Mesenchymal stem cell (in vitro differentiated cells and primary cell): Measurements from ENCODE around the gene PCNX3.

ENCODE experiments used
- DNase-seq: peaks from one replicate; pipeline ENCODE4 v3.0.0-alpha.2; 2013
- H2AFZ ChIP-seq: one replicate; pipeline ENCODE4 v1.6.1; 2013; ENCODE audit warnings: low read depth, mild to moderate bottlenecking, control low read depth, inconsistent platforms, low read length, moderate library complexity
- H2AK5ac ChIP-seq: 2 replicates; pipeline ENCODE4 v1.6.1; 2013; ENCODE audit warnings: low read length, moderate library complexity, mild to moderate bottlenecking, inconsistent platforms; ENCODE audit not compliant: severe bottlenecking
- H2BK120ac ChIP-seq: one replicate; pipeline ENCODE4 v1.6.1; 2013; ENCODE audit warnings: low read depth, mild to moderate bottlenecking, inconsistent platforms, low read length, moderate library complexity
- H2BK12ac ChIP-seq, 2 experiments: one replicate each; pipeline ENCODE4 v1.6.1; 2013; ENCODE audit warnings: inconsistent platforms in 2 of 2, low read length in 2 of 2, mild to moderate bottlenecking in 2 of 2, moderate library complexity in 2 of 2, control low read depth in 1 of 2
- H2BK15ac ChIP-seq: one replicate; pipeline ENCODE4 v1.6.1; 2013; ENCODE audit warnings: mild to moderate bottlenecking, low read depth, inconsistent platforms; ENCODE audit not compliant: poor library complexity, severe bottlenecking
- H2BK5ac ChIP-seq: 2 replicates; pipeline ENCODE4 v1.6.1; 2013; ENCODE audit warnings: low read depth, mild to moderate bottlenecking, low read length, control low read depth, inconsistent platforms; ENCODE audit not compliant: poor library complexity, severe bottlenecking
- H3K14ac ChIP-seq, 2 experiments: one replicate each; pipeline ENCODE4 v1.6.1; 2013; ENCODE audit warnings: inconsistent platforms in 2 of 2, low read length in 2 of 2, control low read depth in 1 of 2, mild to moderate bottlenecking in 1 of 2, moderate library complexity in 1 of 2
- H3K18ac ChIP-seq, 2 experiments: one replicate each; pipeline ENCODE4 v1.6.1; 2013; ENCODE audit warnings: inconsistent platforms in 2 of 2, low read length in 2 of 2, control low read depth in 1 of 2, low read depth in 1 of 2, mild to moderate bottlenecking in 1 of 2
- H3K23ac ChIP-seq, 2 experiments: one replicate each; pipeline ENCODE4 v1.6.1; 2013; ENCODE audit warnings: inconsistent platforms in 2 of 2, low read length in 2 of 2, mild to moderate bottlenecking in 2 of 2, moderate library complexity in 2 of 2, control low read depth in 1 of 2
- H3K27ac ChIP-seq: 2 replicates; pipeline ENCODE4 v1.5.1; 2013; ENCODE audit warnings: mild to moderate bottlenecking, moderate library complexity, low read length, control low read depth, inconsistent platforms; ENCODE audit not compliant: poor library complexity, severe bottlenecking
- H3K27me3 ChIP-seq, 2 experiments: 2 replicates each; pipeline versions ENCODE4 v1.6.1 to v1.7.0; 2013; ENCODE audit warnings: low read length in 2 of 2, mild to moderate bottlenecking in 2 of 2, moderate library complexity in 2 of 2, control low read depth in 1 of 2, inconsistent platforms in 1 of 2; ENCODE audit not compliant: control insufficient read depth in 1 of 2, insufficient read depth in 1 of 2
- H3K36me3 ChIP-seq, 2 experiments: 2 replicates each; pipeline versions ENCODE4 v1.6.1 to v1.7.0; 2013; ENCODE audit warnings: low read length in 2 of 2, control low read depth in 1 of 2, inconsistent platforms in 1 of 2, low read depth in 1 of 2, mild to moderate bottlenecking in 1 of 2; ENCODE audit not compliant: insufficient read depth in 2 of 2, control insufficient read depth in 1 of 2
- H3K4ac ChIP-seq, 2 experiments: one replicate each; pipeline ENCODE4 v1.6.1; 2013; ENCODE audit warnings: inconsistent platforms in 2 of 2, low read length in 2 of 2, mild to moderate bottlenecking in 2 of 2, moderate library complexity in 2 of 2, control low read depth in 1 of 2, low read depth in 1 of 2
- H3K4me1 ChIP-seq: 2 replicates; pipeline ENCODE4 v1.6.1; 2013; ENCODE audit warnings: low read depth, low read length, control low read depth; ENCODE audit not compliant: control insufficient read depth, insufficient read depth
- H3K4me2 ChIP-seq: 2 replicates; pipeline ENCODE4 v1.6.1; 2013; ENCODE audit warnings: low read length, mild to moderate bottlenecking, inconsistent platforms; ENCODE audit not compliant: poor library complexity, severe bottlenecking
- H3K4me3 ChIP-seq, 2 experiments: 2 replicates each; pipeline versions ENCODE4 v1.5.1 to v1.7.0; 2013; ENCODE audit warnings: low read length in 2 of 2, mild to moderate bottlenecking in 2 of 2, control low read depth in 1 of 2, low read depth in 1 of 2; ENCODE audit not compliant: insufficient read depth in 1 of 2
- H3K79me1 ChIP-seq: replicated peaks from 2 replicates; pipeline ENCODE4 v1.6.1; 2013; ENCODE audit warnings: mild to moderate bottlenecking, control low read depth, low read length, inconsistent platforms; ENCODE audit not compliant: poor library complexity, severe bottlenecking
- H3K9ac ChIP-seq: 2 replicates; pipeline ENCODE4 v1.7.0; 2013; ENCODE audit warnings: mild to moderate bottlenecking, low read length, moderate library complexity
- H3K9me3 ChIP-seq: 2 replicates; pipeline ENCODE4 v1.7.0; 2013; ENCODE audit warnings: mild to moderate bottlenecking, low read length; ENCODE audit not compliant: control insufficient read depth
- H4K8ac ChIP-seq: one replicate; pipeline ENCODE4 v1.6.1; 2013; ENCODE audit warnings: inconsistent platforms, mild to moderate bottlenecking, low read length, moderate library complexity
- H4K91ac ChIP-seq: one replicate; pipeline ENCODE4 v1.6.1; 2013; ENCODE audit warnings: mild to moderate bottlenecking, low read length, inconsistent platforms
- WGBS: methylation state at CpG from one replicate; pipeline ENCODE4 v1.1.7; 2013; ENCODE audit warnings: mixed read lengths; 5-methylcytosine and 5-hydroxymethylcytosine counted together

PCNX3 gene

GRCh38 chr11:65625628-65626342, 10.2 kb downstream of the PCNX3 start:
- no peak overlapping the region for H3K27ac ChIP-seq
- no peak overlapping the region for H2BK5ac ChIP-seq
- H3K4me1 ChIP-seq, result peaks cover 12% of the 10 kb centered on the region
- no peaks in the 10 kb centered on the region for H3K27me3 ChIP-seq
- H3K9ac ChIP-seq, result no peak overlapping the region
- H3K23ac ChIP-seq, result no peak overlapping the region
- no peak overlapping the region for H3K4me2 ChIP-seq
- H2BK15ac ChIP-seq, result no peak overlapping the region
- H4K91ac ChIP-seq, result no peak overlapping the region
- no peak overlapping the region for H3K18ac ChIP-seq
- H3K4me3 ChIP-seq, result no peak overlapping the region
- DNase-seq, result no peak
- H2AFZ ChIP-seq, result no peak overlapping the region
- H3K9me3 ChIP-seq, result no peaks in the 10 kb centered on the region
- no peak overlapping the region for H3K14ac ChIP-seq
- no peak overlapping the region for H2BK120ac ChIP-seq
- H2AK5ac ChIP-seq, result no peak overlapping the region
- no peak overlapping the region for H4K8ac ChIP-seq
- peaks cover 93 to 94% of the 10 kb centered on the region in 2 experiments for H3K36me3 ChIP-seq
- H2BK12ac ChIP-seq, result no peak overlapping the region
- 90% methylated on average over 30 of the region's 30 CpGs for WGBS
- H3K79me1 ChIP-seq, result peaks cover 51% of the 10 kb centered on the region
- no peak overlapping the region for H3K4ac ChIP-seq

- Histone ChIP-seq H2BK15ac (no peak overlapping the region), H3K9me3 (no peaks in the 10 kb centered on the region), H3K4me2 (no peak overlapping the region), H3K9ac (no peak overlapping the region), H2AFZ (no peak overlapping the region), H3K23ac (no peak overlapping the region), H2BK120ac (no peak overlapping the region), H3K14ac (no peak overlapping the region), H3K79me1 (peaks cover 50% of the 10 kb centered on the region), H3K27me3 (no peaks in the 10 kb centered on the region), H3K18ac (no peak overlapping the region), H4K91ac (no peak overlapping the region), H3K36me3 (peaks cover 91 to 96% of the 10 kb centered on the region in 2 experiments), H3K4me3 (no peak overlapping the region), H3K4me1 (peaks cover 6% of the 10 kb centered on the region), H3K27ac (no peak overlapping the region), H2BK5ac (no peak overlapping the region), H2AK5ac (no peak overlapping the region), H2BK12ac (no peak overlapping the region), H4K8ac (no peak overlapping the region), H3K4ac (no peak overlapping the region)
- no peak for DNase-seq
- 95% methylated on average over 13 of the region's 13 CpGs for WGBS
Measured at GRCh38 chr11:65627202-65627601, 11.6 kb downstream of the PCNX3 start.

- Histone ChIP-seq H3K9ac (no peak overlapping the region), H3K79me1 (peaks cover 50% of the 10 kb centered on the region), H3K4me1 (peaks cover 6% of the 10 kb centered on the region), H4K8ac (no peak overlapping the region), H2AFZ (no peak overlapping the region), H3K36me3 (peaks cover 88 to 98% of the 10 kb centered on the region in 2 experiments), H2BK120ac (no peak overlapping the region), H3K18ac (no peak overlapping the region), H2BK12ac (no peak overlapping the region), H2BK15ac (no peak overlapping the region), H3K9me3 (no peaks in the 10 kb centered on the region), H2AK5ac (no peak overlapping the region), H2BK5ac (no peak overlapping the region), H3K4me3 (no peak overlapping the region), H3K27ac (no peak overlapping the region), H3K4me2 (no peak overlapping the region), H3K4ac (no peak overlapping the region), H4K91ac (no peak overlapping the region), H3K23ac (no peak overlapping the region), H3K14ac (no peak overlapping the region), H3K27me3 (no peaks in the 10 kb centered on the region)
- no peak for DNase-seq
- WGBS, result 97% methylated on average over 14 of the region's 14 CpGs
Measured at GRCh38 chr11:65629579-65629978, 14.0 kb downstream of the PCNX3 start.

- Histone ChIP-seq H2BK12ac (no peak overlapping the region), H2BK120ac (no peak overlapping the region), H3K14ac (no peak overlapping the region), H3K23ac (no peak overlapping the region), H3K4me2 (no peak overlapping the region), H2BK5ac (no peak overlapping the region), H3K4me3 (no peak overlapping the region), H3K9ac (no peak overlapping the region), H3K18ac (no peak overlapping the region), H3K79me1 (peaks cover 52% of the 10 kb centered on the region), H3K9me3 (no peaks in the 10 kb centered on the region), H3K4me1 (peaks cover 2% of the 10 kb centered on the region), H2BK15ac (no peak overlapping the region), H3K27ac (no peak overlapping the region), H3K36me3 (peaks cover 88 to 98% of the 10 kb centered on the region in 2 experiments), H2AFZ (no peak overlapping the region), H4K8ac (no peak overlapping the region), H3K27me3 (no peaks in the 10 kb centered on the region), H2AK5ac (no peak overlapping the region), H4K91ac (no peak overlapping the region), H3K4ac (no peak overlapping the region)
- no peak for DNase-seq
- 97% methylated on average over 11 of the region's 11 CpGs for WGBS
Measured at GRCh38 chr11:65630215-65630614, 14.6 kb downstream of the PCNX3 start.
